Right cardiac atrium (tissue), 5 donors: Measurements from ENCODE around the gene RRP15. TPM values are rescaled to one million over a fixed set of nuclear protein-coding genes. Genes with fewer than 3 reads are reported as not detected.

Source experiments
- ATAC-seq, 2 donors: fragments of 200-7000 bp; cut with Tn5 transposase; one replicate each; pipeline versions ENCODE4 v1.8.0 to v1.9.1; 2020; ENCODE audit warnings: moderate library complexity in 2 of 2, mild to moderate bottlenecking in 1 of 2
- DNase-seq, 3 donors: peaks; one replicate each; pipeline ENCODE4 v3.0.0-alpha.2; 2020
- H3K27ac ChIP-seq: one replicate; pipeline ENCODE4 v1.5.1; 2013; ENCODE audit warnings: mild to moderate bottlenecking, low read length, control low read depth, moderate library complexity
- H3K27me3 ChIP-seq: one replicate; pipeline ENCODE4 v1.6.1; 2013; ENCODE audit not compliant: control insufficient read depth, insufficient read depth
- H3K4me1 ChIP-seq: one replicate; pipeline ENCODE4 v1.6.1; 2013; ENCODE audit warnings: low read length; ENCODE audit not compliant: control insufficient read depth, insufficient read depth
- H3K4me3 ChIP-seq: one replicate; pipeline ENCODE4 v1.5.1; 2013; ENCODE audit warnings: low read length, control low read depth
- H3K9me3 ChIP-seq: one replicate; pipeline ENCODE4 v1.6.1; 2013; ENCODE audit warnings: low read length; ENCODE audit not compliant: control insufficient read depth
- WGBS: extraction: QIAGEN DNeasy Blood & Tissue Kit; methylation state at CpG from one replicate; pipeline ENCODE4 v1.1.7; 2013; 5-methylcytosine and 5-hydroxymethylcytosine counted together
- intact Hi-C, 4 donors: fragments of 100-400 bp; cut with DNase I; formaldehyde crosslinking; loops; one replicate each; pipeline versions ENCODE4 v1.11.0 to v1.14.0; 2022 to 2023
- polyA plus RNA-seq: library from polyadenylated mRNA; stranded (reverse); fragments of 200-250 nt; gene quantifications from one replicate; pipeline ENCODE4 v1.2.3, GENCODE V29; 2013
- total RNA-seq, 4 donors: library from RNA; stranded (reverse); fragmentation: NEBNext Ultra II Directional; extraction: Animal tissue kit (Norgen Biotek cat#: 25700); gene quantifications; one replicate each; pipeline ENCODE4 v1.2.1, GENCODE V29; 2021
- donor health status: healthy with polysubstance abuse.
- donor health status: DM: no; HTN: yes; CAD: no.
- donor health status: DM: no; HTN: no; CAD: no.
- donor health status: DM: no; HTN: yes; CAD: no; lungs with severe emphysema.
- donor health status: DM: yes; HTN: yes; CAD: no.

RRP15 gene
- total and polyA plus RNA-seq, 5 donors: 3.8 to 24.7 (median 19.8) TPM

- WGBS: 90% methylated on average over 2 of the region's 2 CpGs
- Histone ChIP-seq H3K4me1 (no peaks in the 10 kb centered on the region), H3K27me3 (no peaks in the 10 kb centered on the region), H3K27ac (no peak overlapping the region), H3K4me3 (no peak overlapping the region), H3K9me3 (no peaks in the 10 kb centered on the region)
- DNase-seq (no peak), ATAC-seq (no peak)
- intact Hi-C loops: no loop called here
Measured at GRCh38 chr1:218296162-218296561, 11.1 kb downstream of the RRP15 start.

GRCh38 chr1:218297461-218297860, 12.4 kb downstream of the RRP15 start:
- ATAC-seq (no peak), DNase-seq (no peak)
- intact Hi-C loops: no loop called here
- 79% methylated on average over 2 of the region's 2 CpGs for WGBS
- no peaks in the 10 kb centered on the region for H3K4me1 ChIP-seq
- H3K9me3 ChIP-seq: no peaks in the 10 kb centered on the region
- H3K27ac ChIP-seq: no peak overlapping the region
- no peak overlapping the region for H3K4me3 ChIP-seq
- no peaks in the 10 kb centered on the region for H3K27me3 ChIP-seq

GRCh38 chr1:218297867-218298266, 12.8 kb downstream of the RRP15 start:
- no peak for DNase-seq
- intact Hi-C loops: no loop called here

GRCh38 chr1:218298398-218298797, 13.3 kb downstream of the RRP15 start:
- H3K9me3 ChIP-seq: no peaks in the 10 kb centered on the region
- 76% methylated on average over 4 of the region's 4 CpGs for WGBS
- intact Hi-C loops: no loop called here
- no peak for DNase-seq
- no peak overlapping the region for H3K4me3 ChIP-seq
- H3K4me1 ChIP-seq: no peaks in the 10 kb centered on the region
- ATAC-seq: no peak
- no peak overlapping the region for H3K27ac ChIP-seq
- no peaks in the 10 kb centered on the region for H3K27me3 ChIP-seq

More at GRCh38 chr1:218297867-218298266, 12.8 kb downstream of the RRP15 start:
- 70% methylated on average over 1 of the region's 1 CpG for WGBS
- H3K27me3 ChIP-seq: no peaks in the 10 kb centered on the region
- no peak overlapping the region for H3K4me3 ChIP-seq
- no peaks in the 10 kb centered on the region for H3K9me3 ChIP-seq
- no peak overlapping the region for H3K27ac ChIP-seq
- H3K4me1 ChIP-seq: no peaks in the 10 kb centered on the region
- no peak for ATAC-seq

- no peak overlapping the region for H3K4me3 ChIP-seq
- no peaks in the 10 kb centered on the region for H3K9me3 ChIP-seq
- intact Hi-C loops: no loop called here
- H3K27ac ChIP-seq: no peak overlapping the region
- ATAC-seq (peak in 1 of 2 donors; percentile 33), DNase-seq (no peak)
- 61% methylated on average over 2 of the region's 2 CpGs for WGBS
- H3K27me3 ChIP-seq: no peaks in the 10 kb centered on the region
- no peaks in the 10 kb centered on the region for H3K4me1 ChIP-seq
Measured at GRCh38 chr1:218299416-218299815, 14.3 kb downstream of the RRP15 start.

GRCh38 chr1:218301217-218301616, 16.1 kb downstream of the RRP15 start:
- intact Hi-C loops: no loop called here
- Histone ChIP-seq H3K27ac (no peak overlapping the region), H3K4me1 (no peaks in the 10 kb centered on the region), H3K27me3 (no peaks in the 10 kb centered on the region), H3K4me3 (no peak overlapping the region), H3K9me3 (no peaks in the 10 kb centered on the region)
- DNase-seq: no peak
- 97% methylated on average over 1 of the region's 1 CpG for WGBS
- ATAC-seq: no peak

- ATAC-seq (no peak), DNase-seq (no peak)
- H3K9me3 ChIP-seq: no peaks in the 10 kb centered on the region
- no peak overlapping the region for H3K27ac ChIP-seq
- intact Hi-C loops: no loop called here
- no peak overlapping the region for H3K4me3 ChIP-seq
- no peaks in the 10 kb centered on the region for H3K4me1 ChIP-seq
- H3K27me3 ChIP-seq: no peaks in the 10 kb centered on the region
- WGBS: 93% methylated on average over 3 of the region's 3 CpGs
Measured at GRCh38 chr1:218302155-218302554, 17.1 kb downstream of the RRP15 start.

- H3K9me3 ChIP-seq: no peaks in the 10 kb centered on the region
- H3K4me3 ChIP-seq: no peak overlapping the region
- intact Hi-C loops: no loop called here
- H3K27ac ChIP-seq: no peak overlapping the region
- no peaks in the 10 kb centered on the region for H3K4me1 ChIP-seq
- no peaks in the 10 kb centered on the region for H3K27me3 ChIP-seq
- no peak for ATAC-seq
- DNase-seq: no peak
Measured at GRCh38 chr1:218303176-218303879, 18.2 kb downstream of the RRP15 start.

- intact Hi-C loops: no loop called here
- Histone ChIP-seq H3K27ac (no peak overlapping the region), H3K4me1 (no peaks in the 10 kb centered on the region)
Measured at GRCh38 chr1:218304281-218305039, 19.4 kb downstream of the RRP15 start.

GRCh38 chr1:218305472-218306064, 20.5 kb downstream of the RRP15 start:
- 66% methylated on average over 6 of the region's 6 CpGs for WGBS
- intact Hi-C loops: no loop called here
- no peak overlapping the region for H3K4me3 ChIP-seq
- DNase-seq (no peak), ATAC-seq (peak; percentile 39 to 65)
- no peaks in the 10 kb centered on the region for H3K27me3 ChIP-seq
- no peaks in the 10 kb centered on the region for H3K9me3 ChIP-seq
- peak overlapping the region; percentile 27 for H3K27ac ChIP-seq
- H3K4me1 ChIP-seq: no peaks in the 10 kb centered on the region

More at GRCh38 chr1:218304281-218305039, 19.4 kb downstream of the RRP15 start:
- DNase-seq (peak; percentile 53 to 86 (median 86)), ATAC-seq (peak; percentile 91 to 96)
- Histone ChIP-seq H3K4me3 (no peak overlapping the region), H3K9me3 (no peaks in the 10 kb centered on the region), H3K27me3 (no peaks in the 10 kb centered on the region)
- WGBS: 53% methylated on average over 8 of the region's 8 CpGs

GRCh38 chr1:218312509-218312908, 27.4 kb downstream of the RRP15 start:
- 89% methylated on average over 2 of the region's 2 CpGs for WGBS
- no peak for ATAC-seq
- Histone ChIP-seq H3K27me3 (no peaks in the 10 kb centered on the region), H3K4me1 (peaks cover 1% of the 10 kb centered on the region), H3K27ac (no peak overlapping the region), H3K4me3 (no peak overlapping the region), H3K9me3 (no peaks in the 10 kb centered on the region)
- DNase-seq: no peak
- intact Hi-C loops: no loop called here
